NCI-H2171 (cell line): ENCODE results near the gene IGSF10.
"Not testable (repeated sequence)": the region's sequence is repeated elsewhere in the genome, so short reads cannot be mapped to it uniquely, and the experiment has no call there.

Experiments used
- DNase-seq: peaks from one replicate; lab custom pipeline; 2025; lab: John Stamatoyannopoulos, UW

The IGSF10 gene, protein sequence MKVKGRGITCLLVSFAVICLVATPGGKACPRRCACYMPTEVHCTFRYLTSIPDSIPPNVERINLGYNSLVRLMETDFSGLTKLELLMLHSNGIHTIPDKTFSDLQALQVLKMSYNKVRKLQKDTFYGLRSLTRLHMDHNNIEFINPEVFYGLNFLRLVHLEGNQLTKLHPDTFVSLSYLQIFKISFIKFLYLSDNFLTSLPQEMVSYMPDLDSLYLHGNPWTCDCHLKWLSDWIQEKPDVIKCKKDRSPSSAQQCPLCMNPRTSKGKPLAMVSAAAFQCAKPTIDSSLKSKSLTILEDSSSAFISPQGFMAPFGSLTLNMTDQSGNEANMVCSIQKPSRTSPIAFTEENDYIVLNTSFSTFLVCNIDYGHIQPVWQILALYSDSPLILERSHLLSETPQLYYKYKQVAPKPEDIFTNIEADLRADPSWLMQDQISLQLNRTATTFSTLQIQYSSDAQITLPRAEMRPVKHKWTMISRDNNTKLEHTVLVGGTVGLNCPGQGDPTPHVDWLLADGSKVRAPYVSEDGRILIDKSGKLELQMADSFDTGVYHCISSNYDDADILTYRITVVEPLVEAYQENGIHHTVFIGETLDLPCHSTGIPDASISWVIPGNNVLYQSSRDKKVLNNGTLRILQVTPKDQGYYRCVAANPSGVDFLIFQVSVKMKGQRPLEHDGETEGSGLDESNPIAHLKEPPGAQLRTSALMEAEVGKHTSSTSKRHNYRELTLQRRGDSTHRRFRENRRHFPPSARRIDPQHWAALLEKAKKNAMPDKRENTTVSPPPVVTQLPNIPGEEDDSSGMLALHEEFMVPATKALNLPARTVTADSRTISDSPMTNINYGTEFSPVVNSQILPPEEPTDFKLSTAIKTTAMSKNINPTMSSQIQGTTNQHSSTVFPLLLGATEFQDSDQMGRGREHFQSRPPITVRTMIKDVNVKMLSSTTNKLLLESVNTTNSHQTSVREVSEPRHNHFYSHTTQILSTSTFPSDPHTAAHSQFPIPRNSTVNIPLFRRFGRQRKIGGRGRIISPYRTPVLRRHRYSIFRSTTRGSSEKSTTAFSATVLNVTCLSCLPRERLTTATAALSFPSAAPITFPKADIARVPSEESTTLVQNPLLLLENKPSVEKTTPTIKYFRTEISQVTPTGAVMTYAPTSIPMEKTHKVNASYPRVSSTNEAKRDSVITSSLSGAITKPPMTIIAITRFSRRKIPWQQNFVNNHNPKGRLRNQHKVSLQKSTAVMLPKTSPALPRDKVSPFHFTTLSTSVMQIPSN (N-terminal part only)

GRCh38 chr3:151460774-151461450, at the start of gene IGSF10:
TSS of gene IGSF10 (minus strand) at chr3:151461061. CDS start at chr3:151458709, 2,352 bp downstream.
- no peak for DNase-seq

- DNase-seq: not testable (repeated sequence)
Measured at GRCh38 chr3:151509468-151510135, 48.7 kb upstream of the IGSF10 start.

GRCh38 chr3:151504606-151505005, 43.7 kb upstream of the IGSF10 start:
- DNase-seq: no peak

- DNase-seq: no peak
Measured at GRCh38 chr3:151503074-151503473, 42.2 kb upstream of the IGSF10 start.

- DNase-seq: no peak
Measured at GRCh38 chr3:151501923-151502632, 41.2 kb upstream of the IGSF10 start.

DNA sequence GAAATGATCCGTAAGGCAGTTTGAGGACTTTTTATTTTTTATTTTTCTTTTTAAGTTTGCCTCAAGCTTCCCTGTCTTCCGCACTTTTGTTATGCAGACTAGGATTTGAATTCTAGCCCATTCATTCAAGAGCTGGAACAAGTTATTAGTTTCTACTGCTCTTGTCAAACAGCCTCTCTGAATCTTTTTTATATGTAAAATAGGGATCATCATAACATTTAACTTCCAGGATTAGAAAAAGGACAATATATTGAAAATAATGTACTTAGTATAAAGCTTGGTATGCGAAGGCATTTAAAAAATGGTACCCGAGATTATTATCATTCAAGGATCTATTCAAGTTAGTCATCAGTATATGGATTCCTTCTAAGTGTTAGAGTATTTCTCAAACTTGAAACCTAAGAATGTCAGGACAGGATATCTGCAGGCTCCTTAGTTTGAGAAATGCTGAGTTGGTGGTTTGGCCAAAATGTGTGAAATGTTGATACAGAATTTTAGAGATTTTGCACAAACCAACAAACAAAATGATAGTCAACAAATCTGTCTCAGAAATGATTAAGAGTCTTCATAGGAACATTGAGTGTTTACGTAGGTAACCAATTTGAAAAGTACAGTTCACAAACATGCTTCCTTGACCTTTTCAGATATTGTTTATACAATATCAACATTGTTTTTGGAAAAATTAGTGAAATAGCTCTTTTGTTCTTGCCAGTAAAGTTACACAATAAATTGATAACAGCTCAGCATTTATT, 40.5 kb upstream of the IGSF10 start:
- DNase-seq: no peak

DNA sequence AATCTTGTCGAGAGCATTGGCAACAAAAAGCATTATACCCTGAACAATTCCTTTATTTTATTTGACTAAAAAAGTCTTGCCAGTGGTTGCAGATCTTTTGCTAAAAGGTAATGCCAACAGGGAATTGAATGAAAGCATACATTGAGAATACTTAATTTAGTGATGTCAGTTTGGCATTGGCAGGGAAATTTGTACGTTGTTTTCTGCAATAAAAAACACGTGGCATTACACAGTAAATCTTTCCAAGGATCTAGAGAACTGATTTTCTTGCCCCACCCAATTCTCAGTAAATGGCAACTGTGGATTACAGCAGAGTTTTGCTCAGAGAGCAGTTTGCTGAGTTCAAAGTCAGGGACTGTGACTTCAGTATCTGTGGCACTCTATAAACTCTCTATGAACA, 38.3 kb upstream of the IGSF10 start:
- no peak for DNase-seq

- DNase-seq: no peak
Measured at GRCh38 chr3:151491525-151491924, 30.7 kb upstream of the IGSF10 start.

GRCh38 chr3:151487833-151488232, 27.0 kb upstream of the IGSF10 start:
- not testable (repeated sequence) for DNase-seq

DNA sequence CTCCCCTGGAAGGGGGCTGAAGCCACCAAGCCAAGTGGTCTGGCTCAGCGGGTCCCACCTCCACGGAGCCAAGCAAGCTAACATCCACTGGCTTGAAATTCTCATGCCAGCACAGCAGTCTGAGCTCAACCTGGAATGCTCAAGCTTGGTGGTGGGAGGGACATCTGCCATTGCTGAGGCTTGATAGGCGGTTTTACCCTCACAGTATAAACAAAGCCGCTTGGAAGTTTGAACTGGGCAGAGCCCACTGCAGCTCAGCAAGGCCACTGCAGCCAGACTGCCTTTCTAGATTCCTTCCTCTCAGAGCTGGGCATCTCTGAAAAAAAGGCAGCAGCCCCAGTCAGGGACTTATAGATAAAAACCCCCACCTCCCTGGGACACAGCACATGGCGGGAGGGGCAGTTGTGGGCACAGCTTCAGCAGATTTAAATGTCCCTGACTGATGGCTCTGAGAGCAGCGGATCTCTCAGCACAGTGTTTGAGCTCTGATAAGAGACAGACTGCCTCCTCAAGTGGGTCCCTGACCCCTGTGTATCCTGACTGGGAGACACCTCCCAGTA, 23.2 kb upstream of the IGSF10 start:
- DNase-seq: no peak

- no peak for DNase-seq
Measured at GRCh38 chr3:151483488-151483887, 22.6 kb upstream of the IGSF10 start.

- DNase-seq: no peak
Measured at GRCh38 chr3:151480492-151480891, 19.6 kb upstream of the IGSF10 start.

- DNase-seq: no peak
Measured at GRCh38 chr3:151479452-151479851, 18.6 kb upstream of the IGSF10 start.

GRCh38 chr3:151478335-151478697, 17.5 kb upstream of the IGSF10 start:
- DNase-seq: no peak

DNA sequence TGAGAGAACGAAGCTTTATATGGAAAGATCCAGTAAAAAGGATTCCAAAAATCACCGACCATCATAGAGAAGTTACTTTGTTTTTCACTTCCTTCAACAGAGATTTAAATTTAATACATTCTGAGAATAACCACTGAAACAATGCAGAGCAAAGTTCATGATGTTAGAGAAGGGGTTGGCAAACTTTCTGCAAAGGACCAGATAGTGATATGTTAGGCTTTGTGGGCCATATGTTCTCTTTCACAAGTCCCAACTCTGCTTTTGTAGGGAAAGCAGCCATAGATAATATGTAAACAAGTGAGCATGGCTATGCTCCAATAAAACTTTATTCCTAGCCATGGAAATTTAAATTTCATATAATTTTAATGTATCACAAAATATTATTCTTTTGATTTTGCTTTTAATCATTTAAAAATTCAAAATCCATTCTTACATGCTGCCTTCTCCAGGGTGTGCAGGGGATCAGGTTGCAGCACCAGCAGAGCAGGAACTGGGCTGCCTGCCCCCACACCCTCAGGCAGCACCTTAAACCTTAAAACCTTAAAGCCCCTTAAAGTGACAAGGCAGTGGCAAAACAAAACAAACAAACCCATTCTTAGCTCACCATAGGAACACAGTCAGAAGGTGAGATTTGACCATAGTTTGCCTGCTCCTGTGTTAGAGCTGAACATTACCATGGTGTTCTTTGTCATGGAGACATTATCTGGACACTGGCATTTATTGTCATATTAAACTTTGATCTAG, 16.9 kb upstream of the IGSF10 start:
- DNase-seq: no peak

- DNase-seq: no peak
Measured at GRCh38 chr3:151476344-151477018, 15.6 kb upstream of the IGSF10 start.

- DNase-seq: peak; percentile 34
Measured at GRCh38 chr3:151468284-151468917, 7.5 kb upstream of the IGSF10 start.

GRCh38 chr3:151467069-151467468, 6.2 kb upstream of the IGSF10 start:
- no peak for DNase-seq
